ENCODE results near the gene MAPK9.

- no peak for TF ChIP-seq POLR2AphosphoS5 (IDR thresholded peaks at IDR 0.05; ENCODE audit: low read depth, low read length)
- TF ChIP-seq POLR2A (IDR thresholded peaks at IDR 0.05; ENCODE audit: low read depth, low read length), result no peak
- no peak for TF ChIP-seq TAF1 (IDR thresholded peaks at IDR 0.05; ENCODE audit: low read depth, low read length)
- no peak for TF ChIP-seq SPI1 (IDR thresholded peaks at IDR 0.05; ENCODE audit: low read depth, low read length)
These were observed 82.7 kb downstream of the MAPK9 start, which contains the start of gene RASGEF1C for GRCh38 chr5:180209137-180209581.

Measured in GM12891 (cell line).